IMR-90 (cell line): ENCODE measurements around the gene PIEZO1. TPM values are rescaled to one million over a fixed set of nuclear protein-coding genes. Genes with fewer than 3 reads are reported as not detected.

Source experiments
- ATAC-seq: fragments of 200-7000 bp; cut with Tn5 transposase; 2 replicates; pipeline ENCODE4 v1.9.1; 2020; ENCODE audit warnings: low read depth, mild to moderate bottlenecking, moderate library complexity
- BruUV-seq: library from RNA; stranded (reverse); fragments of 400-500 nt; replicated peaks from 2 replicates; lab custom pipeline; 2021; lab: Mats Ljungman, UMichigan
- CTCF ChIA-PET: fragments of 300-600 bp; formaldehyde crosslinking; extraction: SDS; loops from one replicate; lab custom pipeline; 2021; ENCODE audit warnings: antibody characterized with exemption; lab: Yijun Ruan, JAX
- POLR2A ChIA-PET: fragments of 300-600 bp; sonication (Branson Sonifier 250); formaldehyde crosslinking; loops from one replicate; lab custom pipeline; 2022; ENCODE audit warnings: antibody characterized with exemption; ENCODE audit not compliant: unreplicated experiment; lab: Charles Lee
- DNase-seq: peaks from one replicate; pipeline ENCODE4 v3.0.0; 2013
- H2AFZ ChIP-seq: replicated peaks from 2 replicates; pipeline ENCODE3; 2013; ENCODE audit warnings: low read length, mild to moderate bottlenecking; ENCODE audit not compliant: poor library complexity
- H2AK5ac ChIP-seq: 2 replicates; pipeline ENCODE4 v1.6.1; 2013; ENCODE audit warnings: low read depth, low read length, inconsistent platforms
- H2AK9ac ChIP-seq: replicated peaks from 2 replicates; pipeline ENCODE3; 2013; ENCODE audit warnings: mild to moderate bottlenecking, low read depth, low read length, moderate library complexity; ENCODE audit not compliant: poor library complexity
- H2BK120ac ChIP-seq: 2 replicates; pipeline ENCODE4 v1.6.1; 2013; ENCODE audit warnings: low read depth, low read length, inconsistent platforms
- H2BK15ac ChIP-seq: 3 replicates; pipeline ENCODE4 v1.6.1; 2013; ENCODE audit warnings: low read depth, low read length, inconsistent platforms
- H2BK20ac ChIP-seq: 2 replicates; pipeline ENCODE4 v1.6.1; 2013; ENCODE audit warnings: low read depth, mild to moderate bottlenecking, inconsistent platforms, low read length, moderate library complexity
- H2BK5ac ChIP-seq: 2 replicates; pipeline ENCODE4 v1.6.1; 2013; ENCODE audit warnings: mild to moderate bottlenecking, low read depth, low read length, inconsistent platforms; ENCODE audit not compliant: poor library complexity, severe bottlenecking
- H3K14ac ChIP-seq: replicated peaks from 2 replicates; pipeline ENCODE4 v1.6.1; 2013; ENCODE audit warnings: low read depth, low read length, inconsistent platforms
- H3K18ac ChIP-seq: 2 replicates; pipeline ENCODE4 v1.6.1; 2013; ENCODE audit warnings: low read depth, low read length, control low read depth
- H3K23ac ChIP-seq: 2 replicates; pipeline ENCODE4 v1.6.1; 2013; ENCODE audit warnings: low read depth, low read length, inconsistent platforms
- H3K27ac ChIP-seq: 2 replicates; pipeline ENCODE4 v1.5.1; 2013; ENCODE audit warnings: mild to moderate bottlenecking, control low read depth, low read length; ENCODE audit not compliant: insufficient read depth
- H3K27me3 ChIP-seq: 2 replicates; pipeline ENCODE4 v1.6.1; 2013; ENCODE audit warnings: low read length; ENCODE audit not compliant: control insufficient read depth, insufficient read depth
- H3K36me3 ChIP-seq: 2 replicates; pipeline ENCODE4 v1.6.1; 2013; ENCODE audit warnings: low read length, mixed read lengths; ENCODE audit not compliant: control insufficient read depth, insufficient read depth
- H3K4ac ChIP-seq: 2 replicates; pipeline ENCODE4 v1.6.1; 2013; ENCODE audit warnings: low read depth, low read length, inconsistent platforms
- H3K4me1 ChIP-seq: 2 replicates; pipeline ENCODE4 v1.6.1; 2013; ENCODE audit warnings: low read length, mixed read lengths; ENCODE audit not compliant: control insufficient read depth, insufficient read depth
- H3K4me2 ChIP-seq: 2 replicates; pipeline ENCODE4 v1.6.1; 2013; ENCODE audit warnings: low read depth, mild to moderate bottlenecking, control low read depth, low read length, moderate library complexity
- H3K4me3 ChIP-seq: 2 replicates; pipeline ENCODE4 v1.5.1; 2013; ENCODE audit warnings: low read depth, mild to moderate bottlenecking, control low read depth, low read length, moderate library complexity; ENCODE audit not compliant: insufficient read depth
- H3K56ac ChIP-seq: 2 replicates; pipeline ENCODE4 v1.6.1; 2013; ENCODE audit warnings: low read length, inconsistent platforms; ENCODE audit not compliant: insufficient read depth; ENCODE audit errors: extremely low read depth
- H3K79me1 ChIP-seq, 2 experiments: 2 replicates each; pipeline ENCODE4 v1.6.1; 2013; ENCODE audit warnings: low read length in 2 of 2, inconsistent platforms in 1 of 2, low read depth in 1 of 2
- H3K9ac ChIP-seq: 2 replicates; pipeline ENCODE4 v1.6.1; 2013; ENCODE audit warnings: low read depth, low read length, control low read depth
- H3K9me1 ChIP-seq: 2 replicates; pipeline ENCODE4 v1.6.1; 2013; ENCODE audit warnings: low read length, inconsistent platforms; ENCODE audit not compliant: insufficient read depth
- H3K9me3 ChIP-seq: 2 replicates; pipeline ENCODE4 v1.6.1; 2013; ENCODE audit warnings: low read length; ENCODE audit not compliant: control insufficient read depth, insufficient read depth
- H4K20me1 ChIP-seq: 2 replicates; pipeline ENCODE4 v1.6.1; 2013; ENCODE audit warnings: low read length, inconsistent platforms; ENCODE audit not compliant: insufficient read depth
- H4K5ac ChIP-seq: 2 replicates; pipeline ENCODE4 v1.6.1; 2013; ENCODE audit warnings: mild to moderate bottlenecking, low read depth, low read length, control low read depth
- H4K8ac ChIP-seq, 2 experiments: 2 replicates each; pipeline ENCODE4 v1.6.1; 2013; ENCODE audit warnings: low read depth in 2 of 2, low read length in 2 of 2, control low read depth in 1 of 2, inconsistent platforms in 1 of 2
- H4K91ac ChIP-seq: 2 replicates; pipeline ENCODE4 v1.6.1; 2013; ENCODE audit warnings: low read depth, low read length, inconsistent platforms; ENCODE audit not compliant: insufficient read depth
- BHLHE40 ChIP-seq: fragments of 150-350 bp; IDR thresholded peaks from 2 replicates; pipeline ENCODE4 v1.6.1; 2016; ENCODE audit warnings: mild to moderate bottlenecking, low read depth, low read length
- CEBPB ChIP-seq: IDR thresholded peaks from 2 replicates; pipeline ENCODE4 v1.6.1; 2012; ENCODE audit warnings: low read depth, low read length, improper control_type of control experiment
- MAZ ChIP-seq: IDR thresholded peaks from 2 replicates; pipeline ENCODE4 v1.6.1; 2012; ENCODE audit warnings: low read depth, mild to moderate bottlenecking, low read length, improper control_type of control experiment, moderate library complexity, borderline replicate concordance
- RCOR1 ChIP-seq: IDR thresholded peaks from 2 replicates; pipeline ENCODE4 v1.6.1; 2012; ENCODE audit warnings: mild to moderate bottlenecking, low read length, improper control_type of control experiment; ENCODE audit not compliant: insufficient replicate concordance
- RFX5 ChIP-seq: IDR thresholded peaks from 2 replicates; pipeline ENCODE4 v1.8.0; 2012; ENCODE audit warnings: low read depth, mild to moderate bottlenecking, low read length, moderate library complexity
- WGBS, 2 experiments: methylation state at CpG; one replicate each; pipeline versions ENCODE4 v1.1.5 to v1.1.7; 2013; ENCODE audit warnings: missing lambda C conversion rate in 2 of 2; ENCODE audit not compliant: insufficient read length in 1 of 2; ENCODE audit errors: extremely low coverage in 2 of 2; 5-methylcytosine and 5-hydroxymethylcytosine counted together
- dilution Hi-C: fragments of 300-500 bp; cut with HindIII; formaldehyde crosslinking; loops from one replicate; pipeline ENCODE4 v1.14.3; 2018; ENCODE audit warnings: low sequenced_read_pairs; ENCODE audit not compliant: unreplicated experiment
- in situ Hi-C: fragments of 300-500 bp; cut with MboI; formaldehyde crosslinking; loops from 3 replicates; pipeline ENCODE4 v1.14.3; 2019; ENCODE audit warnings: low sequenced_read_pairs, inconsistent platforms, mixed read lengths
- intact Hi-C: fragments of 100-400 bp; cut with micrococcal nuclease; formaldehyde crosslinking; loops from 2 replicates; pipeline ENCODE4 v1.10.0; 2022
- polyA plus RNA-seq, 3 experiments: library from polyadenylated mRNA; depleted of rRNA; stranded (reverse); fragments of >200 nt; gene quantifications; 2 replicates each; pipeline ENCODE4 v1.2.3, GENCODE V29; 2012; ENCODE audit warnings: low replicate concordance in 1 of 3
- total RNA-seq: library from RNA; depleted of rRNA; stranded (reverse); fragments of >200 nt; gene quantifications from 2 replicates; pipeline ENCODE4 v1.2.3, GENCODE V29; 2012

Gene PIEZO1
- total and polyA plus RNA-seq, 2 of the 4 experiments (the other 2 are of a cell fraction): 36.2 to 372 TPM

DNA sequence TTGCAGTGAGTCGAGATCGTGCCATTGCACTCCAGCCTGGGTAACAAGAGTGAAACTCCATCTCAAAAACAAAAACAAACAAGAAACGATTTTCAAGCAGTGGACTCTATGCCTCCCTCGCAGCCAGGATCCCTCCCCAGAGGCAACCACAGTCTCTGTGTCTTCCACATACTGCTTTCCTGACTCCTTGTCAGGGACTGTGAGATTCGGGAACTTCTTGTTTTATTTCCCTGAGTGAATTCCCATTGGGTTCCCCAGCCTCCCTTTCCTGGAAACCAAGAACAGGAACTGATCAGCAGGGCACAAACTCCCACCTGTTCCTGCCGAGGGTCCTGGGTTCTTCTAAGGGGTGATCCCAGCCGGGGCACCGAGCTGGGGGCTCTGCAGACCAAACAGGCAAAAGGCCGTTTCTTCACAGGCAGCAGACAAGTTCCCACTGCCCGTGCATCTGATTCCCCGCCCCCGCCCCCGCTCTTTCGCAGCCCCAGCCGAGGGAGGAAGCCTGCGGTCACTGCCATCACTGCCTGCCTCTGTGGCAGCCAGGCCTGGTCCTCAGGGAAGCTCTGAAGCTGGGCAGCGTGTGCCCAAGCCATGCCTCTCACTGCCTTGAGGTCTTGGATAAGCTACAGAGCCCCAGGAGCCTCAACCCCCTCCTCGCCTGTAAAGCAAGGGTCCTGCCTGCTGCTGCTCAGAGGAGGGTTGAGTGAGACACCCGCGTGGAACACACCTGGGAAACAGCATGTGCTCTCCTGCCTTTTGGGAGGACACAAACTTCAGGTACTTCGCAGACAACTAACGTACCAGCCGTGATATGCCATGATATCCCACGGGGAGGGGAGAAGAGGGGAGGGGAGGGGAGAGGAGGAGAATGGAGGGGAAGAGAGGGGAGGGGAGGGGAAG is 5.5 kb upstream of the PIEZO1 start:
- no peak overlapping the region for H2BK5ac ChIP-seq
- no peak overlapping the region for H3K56ac ChIP-seq
- no peak overlapping the region; the same call in 1 of the 2 replicates for H3K9ac ChIP-seq
- no peaks in the 10 kb centered on the region for H3K9me3 ChIP-seq
- H2BK15ac ChIP-seq: peak overlapping the region; percentile 70; the same call in 1 of the 3 replicates
- peak overlapping the region; percentile 70; the same call in 1 of the 2 replicates for H4K91ac ChIP-seq
- no peak for TF ChIP-seq RFX5
- TF ChIP-seq BHLHE40: peak; percentile 34; the same call in 1 of the 2 replicates
- TF ChIP-seq CEBPB: no peak
- TF ChIP-seq MAZ: peak; percentile 16; the same call in 1 of the 2 replicates
- TF ChIP-seq RCOR1: no peak
- 0 out of 2 replicates have a peak overlapping the region, but pooled peaks have one; percentile 66 for H3K23ac ChIP-seq
- peak; percentile 72 for ATAC-seq
- H3K18ac ChIP-seq: peak overlapping the region; percentile 75; the same call in 1 of the 2 replicates
- peak overlapping the region; percentile 66; the same call in 1 of the 2 replicates for H3K14ac ChIP-seq
- WGBS, 2 experiments: 28% methylated on average over 17 of the region's 24 CpGs; no CpG with 5 or more reads in 1 of the 2 experiments
- H4K8ac ChIP-seq: peak overlapping the region; percentile 63 to 89; a peak in 3 of 4 replicates
- peaks cover 0 to 3% of the 10 kb centered on the region in 2 experiments; a peak in 2 of 4 replicates for H3K79me1 ChIP-seq
- H3K9me1 ChIP-seq: no peaks in the 10 kb centered on the region
- no TSS peak for BruUV-seq
- no peak overlapping the region for H3K27ac ChIP-seq
- peak overlapping the region; percentile 88 for H2AK5ac ChIP-seq
- H3K27me3 ChIP-seq: peaks cover 2% of the 10 kb centered on the region; the same call in 1 of the 2 replicates
- H2BK20ac ChIP-seq: peak overlapping the region; percentile 61; the same call in 1 of the 2 replicates
- peak overlapping the region; percentile 70; the same call in 1 of the 2 replicates for H4K5ac ChIP-seq
- peak overlapping the region; percentile 59 for H3K4me2 ChIP-seq
- ChIA-PET CTCF (no interaction called here), POLR2A (no interaction called here)
- intact Hi-C loops (no loop called here), in situ Hi-C loops (no loop called here), dilution Hi-C loops (no loop called here)
- H2AFZ ChIP-seq: peak overlapping the region; percentile 88
- peak overlapping the region; percentile 80 for H2AK9ac ChIP-seq
- peak overlapping the region; percentile 47 for H2BK120ac ChIP-seq
- H4K20me1 ChIP-seq: peaks cover 2% of the 10 kb centered on the region
- H3K4me3 ChIP-seq: no peak overlapping the region
- H3K36me3 ChIP-seq: no peaks in the 10 kb centered on the region
- DNase-seq: peak; percentile 24
- peak overlapping the region; percentile 93 for H3K4ac ChIP-seq
- H3K4me1 ChIP-seq: peaks cover 9% of the 10 kb centered on the region
